ENCODE data around the gene PLPP3. TPM values are rescaled to one million over a fixed set of nuclear protein-coding genes. Genes with fewer than 3 reads are reported as not detected.
"Not testable (repeated sequence)": the region's sequence is repeated elsewhere in the genome, so short reads cannot be mapped to it uniquely, and the experiment has no call there.

The PLPP3 gene
- total RNA-seq, 2 donors from 2014 or later, result 83.1 to 94.1 TPM

- H3K36me3 ChIP-seq, result no peaks in the 10 kb centered on the region
- no peak overlapping the region for H3K27ac ChIP-seq
- H3K27me3 ChIP-seq, result no peaks in the 10 kb centered on the region
- peaks cover 0 to 5% of the 10 kb centered on the region in 2 donors for H3K9me3 ChIP-seq
- H3K4me3 ChIP-seq, result no peak overlapping the region
- no peaks in the 10 kb centered on the region for H3K4me1 ChIP-seq
- DNase-seq (ENCODE audit: low spot score), result no peak
- TF ChIP-seq CTCF (IDR thresholded peaks at IDR 0.05), result no peak
Observed at GRCh38 chr1:56617141-56617540, 37.8 kb upstream of the PLPP3 start.

- not testable (repeated sequence) for H3K36me3 ChIP-seq; DNase-seq (ENCODE audit: low spot score)
Observed at GRCh38 chr1:56610770-56611169, 31.4 kb upstream of the PLPP3 start.

GRCh38 chr1:56610097-56610496 lies 30.7 kb upstream of the PLPP3 start:
- not testable (repeated sequence) for H3K4me3 ChIP-seq; H3K4me1 ChIP-seq; H3K27ac ChIP-seq; H3K36me3 ChIP-seq; H3K27me3 ChIP-seq; DNase-seq (ENCODE audit: low spot score)
- peaks cover 0 to 10% of the 10 kb centered on the region in 2 donors for H3K9me3 ChIP-seq

More at GRCh38 chr1:56610770-56611169, 31.4 kb upstream of the PLPP3 start:
- H3K4me1 ChIP-seq, H3K27me3 ChIP-seq, H3K4me3 ChIP-seq, H3K27ac ChIP-seq: not testable (repeated sequence)
- H3K9me3 ChIP-seq, result peaks cover 0 to 10% of the 10 kb centered on the region in 2 donors

- H3K27me3 ChIP-seq; H3K27ac ChIP-seq; H3K4me3 ChIP-seq; H3K36me3 ChIP-seq; H3K4me1 ChIP-seq; DNase-seq (ENCODE audit: low spot score); H3K9me3 ChIP-seq: not testable (repeated sequence)
Observed at GRCh38 chr1:56595397-56596191, 16.2 kb upstream of the PLPP3 start.

GRCh38 chr1:56591909-56592308 lies 12.5 kb upstream of the PLPP3 start:
- no peak for DNase-seq (ENCODE audit: low spot score)
- no peaks in the 10 kb centered on the region for H3K36me3 ChIP-seq
- no peaks in the 10 kb centered on the region for H3K4me1 ChIP-seq
- H3K27me3 ChIP-seq, result no peaks in the 10 kb centered on the region
- no peaks in the 10 kb centered on the region for H3K9me3 ChIP-seq
- H3K27ac ChIP-seq, result no peak overlapping the region
- H3K4me3 ChIP-seq, result no peak overlapping the region
- no peak for TF ChIP-seq CTCF (IDR thresholded peaks at IDR 0.05)

GRCh38 chr1:56590520-56591011 lies 11.2 kb upstream of the PLPP3 start:
- no peaks in the 10 kb centered on the region for H3K4me1 ChIP-seq
- no peak for TF ChIP-seq CTCF (IDR thresholded peaks at IDR 0.05)
- H3K27ac ChIP-seq, result no peak overlapping the region
- no peaks in the 10 kb centered on the region for H3K27me3 ChIP-seq
- no peak overlapping the region for H3K4me3 ChIP-seq
- H3K36me3 ChIP-seq, result no peaks in the 10 kb centered on the region
- no peak for DNase-seq (ENCODE audit: low spot score)
- no peaks in the 10 kb centered on the region for H3K9me3 ChIP-seq

GRCh38 chr1:56589369-56589768 lies 10.0 kb upstream of the PLPP3 start:
- no peak overlapping the region for H3K27ac ChIP-seq
- TF ChIP-seq CTCF (IDR thresholded peaks at IDR 0.05), result no peak
- no peaks in the 10 kb centered on the region for H3K36me3 ChIP-seq
- H3K27me3 ChIP-seq, result no peaks in the 10 kb centered on the region
- no peak overlapping the region for H3K4me3 ChIP-seq
- H3K4me1 ChIP-seq, result no peaks in the 10 kb centered on the region
- no peaks in the 10 kb centered on the region for H3K9me3 ChIP-seq
- DNase-seq (ENCODE audit: low spot score), result no peak

Data from right atrium auricular region (tissue), 2 donors.